Caco-2 (cell line): Measurements from ENCODE around the gene TEK. TPM values are rescaled to one million over a fixed set of nuclear protein-coding genes. Genes with fewer than 3 reads are reported as not detected.
"Not testable (repeated sequence)": the region's sequence is repeated elsewhere in the genome, so short reads cannot be mapped to it uniquely, and the experiment has no call there.

Experiments used
- BruUV-seq: library from RNA; stranded (reverse); fragments of 400-500 nt; replicated peaks from 2 replicates; lab custom pipeline; 2021; lab: Mats Ljungman, UMichigan
- CTCF ChIA-PET: fragments of 300-600 bp; sonication (Branson Sonifier 250); formaldehyde crosslinking; loops from one replicate; lab custom pipeline; 2022; ENCODE audit warnings: antibody characterized with exemption; lab: Charles Lee
- POLR2A ChIA-PET: fragments of 300-600 bp; sonication (Branson Sonifier 250); formaldehyde crosslinking; loops from one replicate; lab custom pipeline; 2022; ENCODE audit warnings: antibody characterized with exemption; lab: Charles Lee
- DNase-seq, 2 experiments: peaks; one replicate each; pipeline versions ENCODE4 v3.0.0 to v3.0.0-alpha.2; 2020 to 2022
- H3K27me3 ChIP-seq: replicated peaks from 2 replicates; pipeline ENCODE4 v1.6.0; 2011; ENCODE audit warnings: low read length; ENCODE audit not compliant: control insufficient read depth, insufficient read depth
- H3K36me3 ChIP-seq: 2 replicates; pipeline ENCODE4 v1.5.1; 2011; ENCODE audit warnings: low read length; ENCODE audit not compliant: control insufficient read depth, insufficient read depth
- H3K4me1 ChIP-seq: fragments of 250-450 bp; sonication (Bioruptor Pico); 2 replicates; pipeline ENCODE4 v1.5.1; 2020; ENCODE audit warnings: mild to moderate bottlenecking
- H3K4me3 ChIP-seq: 2 replicates; pipeline ENCODE4 v1.5.1; 2011; ENCODE audit warnings: low read depth, mild to moderate bottlenecking, control low read depth, low read length
- H3K9me3 ChIP-seq: fragments of 250-450 bp; sonication (Bioruptor Pico); 2 replicates; pipeline ENCODE4 v1.5.1; 2020; ENCODE audit warnings: mild to moderate bottlenecking, moderate library complexity
- H3K27ac Mint-ChIP-seq: one replicate; pipeline ENCODE4 v1.8.0; 2022; ENCODE audit warnings: mixed read lengths; ENCODE audit not compliant: unreplicated experiment
- H3K27me3 Mint-ChIP-seq: one replicate; pipeline ENCODE4 v1.8.0; 2022; ENCODE audit warnings: mixed read lengths; ENCODE audit not compliant: insufficient read depth, unreplicated experiment
- H3K36me3 Mint-ChIP-seq: one replicate; pipeline ENCODE4 v1.8.0; 2022; ENCODE audit warnings: mild to moderate bottlenecking, mixed read lengths; ENCODE audit not compliant: insufficient read depth, unreplicated experiment
- H3K4me1 Mint-ChIP-seq: one replicate; pipeline ENCODE4 v1.8.0; 2022; ENCODE audit warnings: low read depth, mixed read lengths; ENCODE audit not compliant: unreplicated experiment
- H3K4me3 Mint-ChIP-seq: one replicate; pipeline ENCODE4 v1.8.0; 2022; ENCODE audit warnings: mild to moderate bottlenecking, moderate library complexity, mixed read lengths; ENCODE audit not compliant: unreplicated experiment
- H3K9me3 Mint-ChIP-seq: one replicate; pipeline ENCODE4 v1.8.0; 2022; ENCODE audit warnings: mixed read lengths; ENCODE audit not compliant: unreplicated experiment
- intact Hi-C: fragments of 100-400 bp; cut with micrococcal nuclease; formaldehyde crosslinking; loops from one replicate; pipeline ENCODE4 v1.10.0; 2022; ENCODE audit not compliant: unreplicated experiment
- total RNA-seq: library from RNA; stranded (reverse); gene quantifications from 2 replicates; pipeline ENCODE4 v1.2.3, GENCODE V29; 2022
- TF ChIP-seq, protein P1 (sequence below), 2 experiments: fragments of 200-600 bp in 1 of 2; IDR thresholded peaks; 1 replicate in 1 of 2; 2 replicates in 1 of 2; pipeline versions ENCODE4 v1.5.1 to v1.8.0; 2011 to 2022; ENCODE audit warnings: antibody characterized with exemption in 1 of 2, control low read depth in 1 of 2, inconsistent platforms in 1 of 2, low read depth in 1 of 2, low read length in 1 of 2, mild to moderate bottlenecking in 1 of 2, moderate library complexity in 1 of 2; ENCODE audit not compliant: insufficient read depth in 1 of 2, severe bottlenecking in 1 of 2, unreplicated experiment in 1 of 2

Gene TEK
- total RNA-seq, 1 experiment from 2014 or later, result not detected

DNA sequence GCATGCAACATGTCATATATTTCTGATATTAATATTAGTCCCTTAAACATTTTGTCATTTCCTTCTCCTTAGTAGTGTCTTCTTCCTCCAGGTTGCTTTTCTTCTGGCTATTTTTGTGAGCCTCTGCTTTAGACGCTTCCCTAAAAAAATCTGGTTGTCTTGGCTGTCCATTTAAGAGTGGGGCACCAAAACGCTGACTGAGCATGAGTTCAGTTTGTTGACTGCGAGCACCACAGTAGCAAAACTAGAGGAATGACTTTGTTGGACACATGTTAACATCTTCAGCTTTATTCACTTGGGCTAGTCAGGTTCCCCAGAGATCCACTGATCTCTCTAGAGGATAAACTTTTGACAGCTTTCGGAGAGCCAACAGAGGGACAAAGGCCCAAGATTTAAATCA is 19.3 kb upstream of the TEK start:
- no TSS peak for BruUV-seq

DNA sequence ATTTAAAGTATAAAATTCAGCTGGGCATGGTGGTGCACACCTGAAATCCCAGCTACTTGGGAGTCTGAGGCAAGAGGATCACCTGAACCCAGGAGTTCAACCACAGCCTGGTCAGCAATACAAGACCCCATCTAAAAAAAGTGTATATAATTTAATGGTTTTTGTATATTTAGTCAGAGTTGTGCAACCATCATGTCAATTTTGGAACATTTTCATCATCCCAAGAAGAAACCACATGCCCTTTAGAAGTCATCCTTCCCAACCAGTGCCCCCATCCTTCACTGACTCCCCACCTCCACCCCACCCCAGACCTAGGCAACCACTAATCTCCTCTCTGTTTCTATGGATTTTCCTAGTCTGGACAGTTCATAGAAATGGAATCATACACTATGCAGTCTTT is 18.8 kb upstream of the TEK start:
- no peaks in the 10 kb centered on the region for H3K27me3 ChIP-seq
- no peaks in the 10 kb centered on the region for H3K9me3 ChIP-seq
- Mint-ChIP-seq H3K36me3 (no peaks in the 10 kb centered on the region), H3K27me3 (no peaks in the 10 kb centered on the region), H3K4me1 (no peaks in the 10 kb centered on the region), H3K27ac (no peak overlapping the region), H3K9me3 (no peaks in the 10 kb centered on the region), H3K4me3 (no peak overlapping the region)
- intact Hi-C loops, result no loop called here
- POLR2A ChIA-PET, result no interaction called here
- H3K36me3 ChIP-seq, result no peaks in the 10 kb centered on the region
- H3K4me3 ChIP-seq, result no peak overlapping the region
- TF ChIP-seq, protein P1, sequence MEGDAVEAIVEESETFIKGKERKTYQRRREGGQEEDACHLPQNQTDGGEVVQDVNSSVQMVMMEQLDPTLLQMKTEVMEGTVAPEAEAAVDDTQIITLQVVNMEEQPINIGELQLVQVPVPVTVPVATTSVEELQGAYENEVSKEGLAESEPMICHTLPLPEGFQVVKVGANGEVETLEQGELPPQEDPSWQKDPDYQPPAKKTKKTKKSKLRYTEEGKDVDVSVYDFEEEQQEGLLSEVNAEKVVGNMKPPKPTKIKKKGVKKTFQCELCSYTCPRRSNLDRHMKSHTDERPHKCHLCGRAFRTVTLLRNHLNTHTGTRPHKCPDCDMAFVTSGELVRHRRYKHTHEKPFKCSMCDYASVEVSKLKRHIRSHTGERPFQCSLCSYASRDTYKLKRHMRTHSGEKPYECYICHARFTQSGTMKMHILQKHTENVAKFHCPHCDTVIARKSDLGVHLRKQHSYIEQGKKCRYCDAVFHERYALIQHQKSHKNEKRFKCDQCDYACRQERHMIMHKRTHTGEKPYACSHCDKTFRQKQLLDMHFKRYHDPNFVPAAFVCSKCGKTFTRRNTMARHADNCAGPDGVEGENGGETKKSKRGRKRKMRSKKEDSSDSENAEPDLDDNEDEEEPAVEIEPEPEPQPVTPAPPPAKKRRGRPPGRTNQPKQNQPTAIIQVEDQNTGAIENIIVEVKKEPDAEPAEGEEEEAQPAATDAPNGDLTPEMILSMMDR (IDR thresholded peaks at IDR 0.05; ENCODE audit: insufficient read depth in 1 of 2, low read depth in 1 of 2, low read length in 1 of 2, severe bottlenecking in 1 of 2, unreplicated experiment in 1 of 2), result no peak
- no TSS peak for BruUV-seq
- no peak for DNase-seq
- CTCF ChIA-PET, result no interaction called here
- H3K4me1 ChIP-seq, result no peaks in the 10 kb centered on the region

More for the DNA sequence above, 19.3 kb upstream of the TEK start:
- Histone ChIP-seq H3K36me3 (no peaks in the 10 kb centered on the region), H3K4me1 (no peaks in the 10 kb centered on the region), H3K9me3 (no peaks in the 10 kb centered on the region), H3K27me3 (no peaks in the 10 kb centered on the region), H3K4me3 (no peak overlapping the region)
- ChIA-PET CTCF (no interaction called here), POLR2A (no interaction called here)
- Mint-ChIP-seq H3K9me3 (no peaks in the 10 kb centered on the region), H3K4me3 (no peak overlapping the region), H3K4me1 (no peaks in the 10 kb centered on the region), H3K36me3 (no peaks in the 10 kb centered on the region), H3K27me3 (no peaks in the 10 kb centered on the region), H3K27ac (no peak overlapping the region)
- no peak for DNase-seq
- TF ChIP-seq, protein P1 (IDR thresholded peaks at IDR 0.05; ENCODE audit: insufficient read depth in 1 of 2, low read depth in 1 of 2, low read length in 1 of 2, severe bottlenecking in 1 of 2, unreplicated experiment in 1 of 2), result no peak
- intact Hi-C loops, result no loop called here

DNA sequence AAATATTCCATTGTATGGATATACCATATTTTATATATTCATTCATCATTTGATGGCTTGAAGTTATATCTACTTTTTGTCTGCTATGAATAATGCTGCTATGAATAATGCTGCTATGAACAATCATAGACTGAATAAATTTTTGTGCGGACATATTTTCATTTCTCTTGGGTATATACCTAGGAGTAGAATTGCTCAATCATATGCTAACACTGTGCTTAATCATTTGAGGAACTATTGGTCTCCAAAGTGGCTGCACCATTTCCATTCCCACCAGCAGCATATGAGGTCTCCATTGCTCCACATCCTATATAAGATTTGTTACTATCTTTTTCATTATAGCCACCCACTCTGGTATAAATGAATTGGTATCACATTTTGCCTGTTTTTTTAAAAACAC is 18.3 kb upstream of the TEK start:
- H3K9me3 Mint-ChIP-seq, result no peaks in the 10 kb centered on the region
- no peaks in the 10 kb centered on the region for H3K27me3 Mint-ChIP-seq
- H3K4me3 Mint-ChIP-seq, result no peak overlapping the region

DNA sequence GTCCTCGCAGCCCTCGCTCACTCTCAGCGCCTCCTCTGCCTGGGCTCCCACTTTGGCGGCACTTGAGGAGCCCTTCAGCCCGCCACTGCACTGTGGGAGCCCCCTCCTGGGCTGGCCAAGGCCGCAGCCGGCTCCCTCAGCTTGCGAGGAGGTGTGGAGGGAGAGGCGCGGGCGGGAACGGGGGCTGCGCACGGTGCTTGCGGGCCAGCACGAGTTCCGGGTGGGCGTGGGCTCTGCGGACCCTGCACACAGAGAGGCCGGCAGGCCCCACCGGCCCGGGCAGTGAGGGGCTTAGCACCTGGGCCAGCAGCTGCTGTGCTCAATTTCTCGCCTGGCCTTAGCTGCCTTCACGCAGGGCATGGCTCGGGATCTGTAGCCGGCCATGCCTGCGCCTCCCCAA is 16.5 kb upstream of the TEK start:
- POLR2A ChIA-PET, H3K4me3 Mint-ChIP-seq, H3K9me3 Mint-ChIP-seq, CTCF ChIA-PET, H3K4me3 ChIP-seq, BruUV-seq, H3K9me3 ChIP-seq, H3K27ac Mint-ChIP-seq, intact Hi-C loops, H3K36me3 ChIP-seq, H3K27me3 ChIP-seq, H3K36me3 Mint-ChIP-seq, H3K4me1 Mint-ChIP-seq, H3K4me1 ChIP-seq, H3K27me3 Mint-ChIP-seq, DNase-seq: not testable (repeated sequence)

More for the DNA sequence above, 18.3 kb upstream of the TEK start:
- DNase-seq, result no peak
- H3K27me3 ChIP-seq, result no peaks in the 10 kb centered on the region
- no TSS peak for BruUV-seq
- POLR2A ChIA-PET, result no interaction called here
- H3K4me3 ChIP-seq, result no peak overlapping the region
- H3K4me1 Mint-ChIP-seq, result no peaks in the 10 kb centered on the region
- H3K4me1 ChIP-seq, result no peaks in the 10 kb centered on the region
- H3K36me3 Mint-ChIP-seq, result no peaks in the 10 kb centered on the region
- TF ChIP-seq, protein P1 (IDR thresholded peaks at IDR 0.05; ENCODE audit: insufficient read depth in 1 of 2, low read depth in 1 of 2, low read length in 1 of 2, severe bottlenecking in 1 of 2, unreplicated experiment in 1 of 2), result no peak
- H3K36me3 ChIP-seq, result no peaks in the 10 kb centered on the region
- no peaks in the 10 kb centered on the region for H3K9me3 ChIP-seq
- intact Hi-C loops, result no loop called here
- no peak overlapping the region for H3K27ac Mint-ChIP-seq
- CTCF ChIA-PET, result no interaction called here

DNA sequence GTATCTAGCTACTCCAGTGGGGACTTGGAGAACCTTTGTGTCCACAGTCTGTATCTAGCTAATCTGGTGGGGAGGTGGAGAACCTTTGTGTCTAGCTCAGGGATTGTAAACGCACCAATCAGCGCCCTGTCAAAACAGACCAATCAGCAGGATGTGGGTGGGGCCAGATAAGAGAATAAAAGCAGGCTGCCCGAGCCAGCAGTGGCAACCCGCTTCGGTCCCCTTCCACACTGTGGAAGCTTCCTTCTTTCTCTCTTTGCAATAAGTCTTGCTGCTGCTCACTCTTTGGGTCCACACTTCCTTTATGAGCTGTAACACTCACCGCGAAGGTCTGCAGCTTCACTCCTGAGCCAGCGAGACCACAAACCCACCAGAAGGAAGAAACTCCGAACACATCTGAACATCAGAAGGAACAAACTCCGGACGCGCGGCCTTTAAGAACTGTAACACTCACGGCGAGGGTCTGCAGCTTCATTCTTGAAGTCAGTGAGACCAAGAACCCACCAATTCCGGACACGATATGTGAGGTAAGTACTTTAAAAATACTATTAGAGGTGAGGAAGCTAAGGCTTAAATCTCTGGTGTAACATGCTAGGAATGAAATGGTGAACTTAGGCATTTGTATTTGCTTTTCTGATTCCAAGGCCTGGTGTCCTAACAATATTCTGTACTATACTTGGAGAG is 15.5 kb upstream of the TEK start:
- H3K36me3 ChIP-seq, H3K4me3 Mint-ChIP-seq, H3K4me3 ChIP-seq, BruUV-seq, intact Hi-C loops, H3K4me1 ChIP-seq, H3K27ac Mint-ChIP-seq, H3K27me3 ChIP-seq, CTCF ChIA-PET, POLR2A ChIA-PET, H3K27me3 Mint-ChIP-seq, H3K9me3 ChIP-seq, H3K4me1 Mint-ChIP-seq, H3K9me3 Mint-ChIP-seq, DNase-seq, H3K36me3 Mint-ChIP-seq: not testable (repeated sequence)
